HepG2 (cell line): Measurements from ENCODE around the gene INTS15. TPM values are rescaled to one million over a fixed set of nuclear protein-coding genes. Genes with fewer than 3 reads are reported as not detected.

Experiments used
- ATAC-seq: fragments of 200-7000 bp; cut with Tn5 transposase; 3 replicates; pipeline ENCODE4 v1.9.1; 2020; ENCODE audit warnings: mild to moderate bottlenecking, moderate library complexity
- BruUV-seq: library from RNA; stranded (reverse); fragments of 400-500 nt; replicated peaks from 2 replicates; lab custom pipeline; 2021; lab: Mats Ljungman, UMichigan
- CTCF ChIA-PET: fragments of 300-600 bp; formaldehyde crosslinking; extraction: SDS; loops from one replicate; lab custom pipeline; 2021; ENCODE audit warnings: low total read pairs, inconsistent platforms, low intra/inter-chr PET ratio; lab: Yijun Ruan, JAX
- POLR2A ChIA-PET: fragments of 350-600 bp; sonication (Branson Sonifier 250); formaldehyde crosslinking; loops from one replicate; lab custom pipeline; 2020; ENCODE audit warnings: antibody characterized with exemption, inconsistent platforms; lab: Yijun Ruan, JAX
- DNase-seq: peaks from one replicate; pipeline ENCODE4 v3.0.0-alpha.2; 2015; ENCODE audit warnings: low spot score
- FAIRE-seq: peaks from 3 replicates; lab custom pipeline; 2011; peaks lifted over from hg19 to GRCh38; lab: Jason Lieb, UNC
- H2AFZ ChIP-seq: one replicate; pipeline ENCODE4 v1.6.1; 2011; ENCODE audit warnings: low read length, inconsistent platforms
- H3K27ac ChIP-seq: fragments of 300-600 bp; 3 replicates; pipeline ENCODE4 v1.8.0; 2011; ENCODE audit warnings: mixed run types, mild to moderate bottlenecking, mixed read lengths, low read length, inconsistent platforms; ENCODE audit not compliant: insufficient read depth; ENCODE audit errors: extremely low read length
- H3K27me3 ChIP-seq, 2 experiments: fragments of 200-600 bp in 1 of 2; 2 replicates in 1 of 2; 3 replicates in 1 of 2; pipeline versions ENCODE4 v1.6.0 to v1.8.0; 2011; ENCODE audit warnings: low read length in 2 of 2, mild to moderate bottlenecking in 2 of 2, moderate library complexity in 2 of 2, inconsistent platforms in 1 of 2; ENCODE audit not compliant: insufficient read depth in 2 of 2, control insufficient read depth in 1 of 2
- H3K36me3 ChIP-seq, 2 experiments: fragments of 200-600 bp in 1 of 2; replicated peaks in 1 of 2; 2 replicates in 1 of 2; 3 replicates in 1 of 2; pipeline versions ENCODE4 v1.5.1 to v1.8.0; 2011; ENCODE audit warnings: low read length in 2 of 2, inconsistent platforms in 1 of 2; ENCODE audit not compliant: insufficient read depth in 2 of 2, control insufficient read depth in 1 of 2
- H3K4me1 ChIP-seq: 2 replicates; pipeline ENCODE4 v1.5.1; 2012; ENCODE audit warnings: low read length, inconsistent platforms; ENCODE audit not compliant: insufficient read depth
- H3K4me2 ChIP-seq: 2 replicates; pipeline ENCODE4 v1.6.0; 2011; ENCODE audit warnings: low read depth, low read length, inconsistent platforms
- H3K4me3 ChIP-seq, 3 experiments: fragments of 200-600 bp in 1 of 3; sonication (generic), shearing (Covaris generic) in 1 of 3; replicated peaks in 1 of 3; 2 replicates each; pipeline ENCODE4 v1.5.1; 2011 to 2016; ENCODE audit warnings: low read length in 3 of 3, inconsistent platforms in 2 of 3, low read depth in 2 of 3, mild to moderate bottlenecking in 2 of 3, control low read depth in 1 of 3, mixed read lengths in 1 of 3; ENCODE audit not compliant: insufficient read depth in 1 of 3
- H3K79me2 ChIP-seq: one replicate; pipeline ENCODE4 v1.6.1; 2011; ENCODE audit warnings: low read length, inconsistent platforms; ENCODE audit not compliant: insufficient read depth
- H3K9ac ChIP-seq: 2 replicates; pipeline ENCODE4 v1.6.0; 2011; ENCODE audit warnings: mild to moderate bottlenecking, low read depth, low read length, inconsistent platforms; ENCODE audit not compliant: insufficient read depth
- H3K9me3 ChIP-seq: 2 replicates; pipeline ENCODE4 v1.5.1; 2012; ENCODE audit warnings: mild to moderate bottlenecking, low read length
- H4K20me1 ChIP-seq: 2 replicates; pipeline ENCODE4 v1.6.0; 2011; ENCODE audit warnings: inconsistent platforms, mild to moderate bottlenecking, low read length, moderate library complexity; ENCODE audit not compliant: insufficient read depth
- ARNTL ChIP-seq: sonication (generic); formaldehyde crosslinking; IDR thresholded peaks from 2 replicates; pipeline ENCODE4 v1.4.0; 2020; ENCODE audit warnings: mild to moderate bottlenecking, missing genetic modification reagents
- EZH2 ChIP-seq: conservative IDR thresholded peaks from 2 replicates; pipeline ENCODE4 v1.6.1; 2012; ENCODE audit warnings: mild to moderate bottlenecking, low read depth, low read length, moderate library complexity
- HMGXB4 ChIP-seq, 2 experiments: sonication (generic) in 1 of 2; formaldehyde crosslinking in 1 of 2; IDR thresholded peaks; 2 replicates each; pipeline versions ENCODE4 v1.4.0 to v1.6.1; 2018 to 2020; ENCODE audit warnings: missing genetic modification reagents in 2 of 2, borderline replicate concordance in 1 of 2, low read depth in 1 of 2, mild to moderate bottlenecking in 1 of 2, missing biosample characterization in 1 of 2
- PTBP1 ChIP-seq: fragments of 200-400 bp; formaldehyde crosslinking; IDR thresholded peaks from 2 replicates; pipeline ENCODE4 v1.6.1; 2018; ENCODE audit warnings: low read length, low read depth; ENCODE audit not compliant: poor library complexity, severe bottlenecking
- SMAD3 ChIP-seq: sonication (generic); formaldehyde crosslinking; IDR thresholded peaks from 2 replicates; pipeline ENCODE4 v1.4.0; 2020; ENCODE audit warnings: missing genetic modification reagents
- ZBTB26 ChIP-seq: IDR thresholded peaks from 2 replicates; pipeline ENCODE4 v1.6.1; 2016; ENCODE audit warnings: missing compliant biosample characterization, missing genetic modification reagents, borderline replicate concordance
- ZNF136 ChIP-seq: sonication (generic); formaldehyde crosslinking; IDR thresholded peaks from 2 replicates; pipeline ENCODE4 v1.8.1; 2022; ENCODE audit warnings: low read depth, mild to moderate bottlenecking, moderate library complexity, missing genetic modification reagents
- ZNF20 ChIP-seq: sonication (generic); formaldehyde crosslinking; IDR thresholded peaks from 2 replicates; pipeline ENCODE4 v1.4.0; 2020; ENCODE audit warnings: mild to moderate bottlenecking, moderate library complexity, missing genetic modification reagents
- ZNF256 ChIP-seq: sonication (generic); formaldehyde crosslinking; conservative IDR thresholded peaks from 2 replicates; pipeline ENCODE4 v1.4.0; 2020; ENCODE audit warnings: missing genetic modification reagents
- ZNF773 ChIP-seq: sonication (generic); formaldehyde crosslinking; IDR thresholded peaks from 2 replicates; pipeline ENCODE4 v1.4.0; 2020; ENCODE audit warnings: missing genetic modification reagents, borderline replicate concordance
- WGBS: methylation state at CpG from one replicate; pipeline ENCODE4 v1.1.6; 2017; ENCODE audit warnings: low lambda C conversion rate; 5-methylcytosine and 5-hydroxymethylcytosine counted together
- in situ Hi-C: cut with HindIII; loops from 2 replicates; pipeline ENCODE4 v1.10.0; 2017; ENCODE audit warnings: low pct_unique_long_range_greater_than_20kb; ENCODE audit not compliant: extremely low pct_ligation_motif_present
- intact Hi-C: fragments of 100-400 bp; cut with micrococcal nuclease; formaldehyde crosslinking; loops from one replicate; pipeline ENCODE4 v1.10.0; 2022; ENCODE audit not compliant: unreplicated experiment
- polyA plus RNA-seq, 8 experiments: library from polyadenylated mRNA; depleted of rRNA in 3 of 8; stranded (reverse) in 7 of 8; unstranded in 1 of 8; fragments of >200 nt; fragmentation: Illumina TruSeq in 4 of 8; extraction: Trizol in 4 of 8; gene quantifications; 2 replicates each; pipeline versions ENCODE4 v1.2.1 to v1.2.3, GENCODE V29; 2011 to 2016; ENCODE audit warnings: low read depth in 4 of 8, missing spikeins in 1 of 8, mixed read lengths in 1 of 8; ENCODE audit not compliant: insufficient read depth in 1 of 8
- total RNA-seq, 5 experiments: library from RNA; depleted of rRNA; stranded (reverse); fragments of >200 nt; fragmentation: Illumina TruSeq; extraction: Trizol; gene quantifications; 2 replicates each; pipeline ENCODE4 v1.2.3, GENCODE V29; 2016; ENCODE audit warnings: low read depth in 1 of 5
- TF ChIP-seq, protein P1 (sequence below): IDR thresholded peaks from 2 replicates; pipeline ENCODE4 v1.6.1; 2016
- TF ChIP-seq, protein P2 (sequence below): sonication (generic); formaldehyde crosslinking; conservative IDR thresholded peaks from 2 replicates; pipeline ENCODE4 v1.4.0; 2020; ENCODE audit warnings: missing genetic modification reagents

The INTS15 gene
- total and polyA plus RNA-seq, 2 of the 13 experiments (the other 11 are each of a cell fraction or from before 2014, with no cell fraction given) = 16.3 to 25.7 TPM

GRCh38 chr7:6647080-6647479, 57.3 kb downstream of the INTS15 start:
- 93% methylated on average over 3 of the region's 8 CpGs for WGBS
- Histone ChIP-seq H3K4me3 (no peak overlapping the region), H4K20me1 (no peaks in the 10 kb centered on the region), H3K27me3 (no peaks in the 10 kb centered on the region), H3K4me1 (no peaks in the 10 kb centered on the region), H3K9ac (no peak overlapping the region), H3K27ac (no peak overlapping the region), H3K4me2 (no peak overlapping the region), H3K36me3 (peaks cover 17 to 45% of the 10 kb centered on the region in 2 experiments; a peak in 4 of 5 replicates), H3K9me3 (no peaks in the 10 kb centered on the region), H2AFZ (no peak overlapping the region), H3K79me2 (no peaks in the 10 kb centered on the region)
- ChIA-PET POLR2A (no interaction called here), CTCF (no interaction called here)
- no peak for ATAC-seq
- no TSS peak for BruUV-seq
- FAIRE-seq = no peak
- intact Hi-C loops (no loop called here), in situ Hi-C loops (no loop called here)
- no peak for DNase-seq
- no peak for TF ChIP-seq HMGXB4 (CRISPR knock-in tag; IDR thresholded peaks at IDR 0.05; ENCODE audit: borderline replicate concordance in 1 of 2, low read depth in 1 of 2)
- TF ChIP-seq, protein P1, sequence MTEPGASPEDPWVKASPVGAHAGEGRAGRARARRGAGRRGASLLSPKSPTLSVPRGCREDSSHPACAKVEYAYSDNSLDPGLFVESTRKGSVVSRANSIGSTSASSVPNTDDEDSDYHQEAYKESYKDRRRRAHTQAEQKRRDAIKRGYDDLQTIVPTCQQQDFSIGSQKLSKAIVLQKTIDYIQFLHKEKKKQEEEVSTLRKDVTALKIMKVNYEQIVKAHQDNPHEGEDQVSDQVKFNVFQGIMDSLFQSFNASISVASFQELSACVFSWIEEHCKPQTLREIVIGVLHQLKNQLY = no peak

DNA sequence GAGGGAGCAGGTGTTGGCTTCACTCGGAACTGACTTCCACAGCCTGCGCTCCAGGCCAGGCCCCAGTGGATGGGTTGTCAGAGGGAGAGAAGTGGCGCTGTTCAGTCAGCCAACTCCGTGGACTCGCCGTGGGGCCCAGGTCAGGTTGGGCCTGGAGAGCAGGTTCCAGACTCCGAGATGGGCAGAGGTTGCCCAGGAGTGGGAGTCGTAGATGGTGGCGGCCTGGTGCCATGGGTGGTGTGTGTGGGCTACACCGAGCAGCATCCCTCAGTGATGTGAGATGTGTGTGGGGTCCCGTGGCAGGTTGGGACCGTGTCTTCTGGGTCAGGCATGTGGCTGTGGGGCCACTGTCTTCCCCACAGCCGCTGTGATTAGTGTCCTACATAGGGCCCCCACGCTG, 57.7 kb downstream of the INTS15 start:
- ATAC-seq = no peak
- Histone ChIP-seq H3K27me3 (no peaks in the 10 kb centered on the region), H3K79me2 (no peaks in the 10 kb centered on the region), H3K4me1 (no peaks in the 10 kb centered on the region), H3K4me2 (no peak overlapping the region), H3K9ac (no peak overlapping the region), H3K4me3 (no peak overlapping the region), H3K36me3 (peaks cover 17 to 43% of the 10 kb centered on the region in 2 experiments; a peak in 4 of 5 replicates), H3K27ac (no peak overlapping the region), H2AFZ (no peak overlapping the region), H4K20me1 (no peaks in the 10 kb centered on the region), H3K9me3 (no peaks in the 10 kb centered on the region)
- CTCF ChIA-PET = no interaction called here
- POLR2A ChIA-PET = no interaction called here
- BruUV-seq = no TSS peak
- WGBS = 93% methylated on average over 12 of the region's 14 CpGs
- FAIRE-seq = no peak
- no peak for DNase-seq
- intact Hi-C loops (no loop called here), in situ Hi-C loops (no loop called here)
- TF ChIP-seq PTBP1 (no peak), SMAD3 (CRISPR knock-in tag) (no peak), EZH2 (no peak), ARNTL (CRISPR knock-in tag) (no peak), ZNF136 (CRISPR knock-in tag) (no peak), ZNF773 (CRISPR knock-in tag) (no peak), ZNF20 (CRISPR knock-in tag) (no peak), ZNF256 (no peak), ZBTB26 (no peak)
- TF ChIP-seq, protein P2, sequence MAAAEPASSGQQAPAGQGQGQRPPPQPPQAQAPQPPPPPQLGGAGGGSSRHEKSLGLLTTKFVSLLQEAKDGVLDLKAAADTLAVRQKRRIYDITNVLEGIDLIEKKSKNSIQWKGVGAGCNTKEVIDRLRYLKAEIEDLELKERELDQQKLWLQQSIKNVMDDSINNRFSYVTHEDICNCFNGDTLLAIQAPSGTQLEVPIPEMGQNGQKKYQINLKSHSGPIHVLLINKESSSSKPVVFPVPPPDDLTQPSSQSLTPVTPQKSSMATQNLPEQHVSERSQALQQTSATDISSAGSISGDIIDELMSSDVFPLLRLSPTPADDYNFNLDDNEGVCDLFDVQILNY (CRISPR knock-in tag) = no peak
